Kidney epithelial cell (primary cell): ENCODE results near the gene TRAPPC3. TPM values are rescaled to one million over a fixed set of nuclear protein-coding genes. Genes with fewer than 3 reads are reported as not detected.

ENCODE experiments used
- DNase-seq: peaks from one replicate; pipeline ENCODE4 v3.0.0-alpha.2; 2010; ENCODE audit warnings: low read depth
- H3K27me3 ChIP-seq: 2 replicates; pipeline ENCODE4 v1.6.0; 2011; ENCODE audit warnings: low read length; ENCODE audit not compliant: control insufficient read depth, insufficient read depth
- H3K36me3 ChIP-seq: 2 replicates; pipeline ENCODE4 v1.5.1; 2011; ENCODE audit warnings: low read length; ENCODE audit not compliant: control insufficient read depth, insufficient read depth
- H3K4me3 ChIP-seq: 2 replicates; pipeline ENCODE4 v1.5.1; 2011; ENCODE audit warnings: low read depth, mild to moderate bottlenecking, control low read depth, low read length
- total RNA-seq: library from RNA; depleted of rRNA; stranded (reverse); fragments of >200 nt; gene quantifications from 2 replicates; pipeline ENCODE4 v1.2.3, GENCODE V29; 2015
- TF ChIP-seq, protein P1 (sequence below): IDR thresholded peaks from 2 replicates; pipeline ENCODE4 v1.5.1; 2011; ENCODE audit warnings: mild to moderate bottlenecking, moderate library complexity, low read length, control low read depth, inconsistent platforms; ENCODE audit not compliant: insufficient read depth, poor library complexity, severe bottlenecking

The TRAPPC3 gene
- total RNA-seq, 1 donor from 2014 or later, result 105 TPM

DNA sequence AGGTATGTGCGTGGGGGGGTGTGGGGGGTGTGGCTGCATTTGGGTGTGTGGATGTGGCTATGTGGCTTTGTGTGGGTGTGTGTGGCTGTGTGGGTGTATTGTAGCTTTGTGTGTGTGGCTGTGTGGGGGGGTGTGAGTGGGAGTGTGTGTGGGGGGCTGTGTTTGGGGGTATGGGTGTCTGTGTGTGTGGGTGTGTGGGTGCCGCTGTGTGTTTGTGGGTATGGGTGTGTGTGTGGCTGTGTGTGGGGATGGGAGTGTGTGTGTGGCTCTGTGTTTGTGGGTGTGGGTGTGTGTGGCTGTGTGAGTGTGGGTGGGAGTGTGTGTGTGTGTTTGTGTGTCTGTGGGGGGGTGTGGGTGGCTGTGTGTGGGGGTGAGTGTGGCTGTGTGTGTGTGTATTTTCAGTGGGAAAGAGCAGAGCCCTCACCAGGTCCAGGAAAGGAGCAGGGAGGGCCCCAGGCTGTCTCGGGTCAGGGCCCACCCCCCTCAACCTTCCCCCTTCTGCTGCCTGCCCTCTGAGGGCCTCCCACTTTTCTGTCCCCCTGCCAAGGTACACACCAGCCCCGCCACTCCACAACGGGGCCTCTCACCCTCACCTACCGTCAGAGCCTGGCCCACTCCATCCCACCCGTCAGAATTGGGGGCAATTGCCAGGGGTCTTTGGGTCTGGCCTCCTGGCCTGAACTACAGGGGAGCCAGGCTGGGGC lies 22.3 kb downstream of the TRAPPC3 start:
- no peaks in the 10 kb centered on the region for H3K36me3 ChIP-seq
- no peak overlapping the region for H3K4me3 ChIP-seq
- DNase-seq, result no peak
- peaks cover 30% of the 10 kb centered on the region for H3K27me3 ChIP-seq
- TF ChIP-seq, protein P1, sequence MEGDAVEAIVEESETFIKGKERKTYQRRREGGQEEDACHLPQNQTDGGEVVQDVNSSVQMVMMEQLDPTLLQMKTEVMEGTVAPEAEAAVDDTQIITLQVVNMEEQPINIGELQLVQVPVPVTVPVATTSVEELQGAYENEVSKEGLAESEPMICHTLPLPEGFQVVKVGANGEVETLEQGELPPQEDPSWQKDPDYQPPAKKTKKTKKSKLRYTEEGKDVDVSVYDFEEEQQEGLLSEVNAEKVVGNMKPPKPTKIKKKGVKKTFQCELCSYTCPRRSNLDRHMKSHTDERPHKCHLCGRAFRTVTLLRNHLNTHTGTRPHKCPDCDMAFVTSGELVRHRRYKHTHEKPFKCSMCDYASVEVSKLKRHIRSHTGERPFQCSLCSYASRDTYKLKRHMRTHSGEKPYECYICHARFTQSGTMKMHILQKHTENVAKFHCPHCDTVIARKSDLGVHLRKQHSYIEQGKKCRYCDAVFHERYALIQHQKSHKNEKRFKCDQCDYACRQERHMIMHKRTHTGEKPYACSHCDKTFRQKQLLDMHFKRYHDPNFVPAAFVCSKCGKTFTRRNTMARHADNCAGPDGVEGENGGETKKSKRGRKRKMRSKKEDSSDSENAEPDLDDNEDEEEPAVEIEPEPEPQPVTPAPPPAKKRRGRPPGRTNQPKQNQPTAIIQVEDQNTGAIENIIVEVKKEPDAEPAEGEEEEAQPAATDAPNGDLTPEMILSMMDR, result no peak

DNA sequence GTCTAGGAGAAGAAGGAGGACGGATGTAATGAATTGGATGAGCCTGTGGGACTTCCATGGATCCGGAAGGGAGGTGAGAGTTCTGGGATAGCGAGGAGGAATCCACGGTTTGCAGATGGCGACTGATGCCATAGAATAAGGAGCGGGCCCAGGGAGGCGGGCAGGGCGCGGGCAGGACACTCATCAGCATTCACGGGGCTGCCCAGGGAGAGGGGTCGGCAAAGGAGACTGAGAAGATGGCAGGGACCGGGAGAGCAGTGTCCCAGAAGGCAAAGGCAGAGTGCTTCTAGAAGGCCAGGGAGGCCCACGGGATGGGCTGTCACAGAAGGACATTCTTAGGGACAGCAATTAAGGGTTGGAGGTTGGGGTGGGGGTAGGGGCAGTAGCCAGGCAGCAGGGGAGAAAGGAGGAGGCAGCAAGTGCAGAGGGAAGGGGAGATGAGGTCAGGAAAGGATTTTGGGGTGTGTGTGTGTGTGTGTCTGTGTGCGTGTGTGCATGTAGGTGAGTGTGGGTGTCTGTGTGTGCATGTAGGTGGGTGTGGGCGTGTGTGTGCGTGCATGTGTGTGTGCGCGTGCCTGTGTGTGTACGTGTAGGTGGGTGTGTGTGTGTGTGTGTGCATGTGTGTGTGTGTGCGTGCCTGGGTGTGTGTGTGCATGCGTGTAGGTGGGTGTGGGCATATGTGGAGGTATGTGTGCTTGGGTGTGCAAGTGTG lies 23.1 kb downstream of the TRAPPC3 start:
- no peak for DNase-seq
- Histone ChIP-seq H3K36me3 (no peaks in the 10 kb centered on the region), H3K4me3 (no peak overlapping the region), H3K27me3 (peaks cover 30% of the 10 kb centered on the region)
- TF ChIP-seq, protein P1, result no peak

DNA sequence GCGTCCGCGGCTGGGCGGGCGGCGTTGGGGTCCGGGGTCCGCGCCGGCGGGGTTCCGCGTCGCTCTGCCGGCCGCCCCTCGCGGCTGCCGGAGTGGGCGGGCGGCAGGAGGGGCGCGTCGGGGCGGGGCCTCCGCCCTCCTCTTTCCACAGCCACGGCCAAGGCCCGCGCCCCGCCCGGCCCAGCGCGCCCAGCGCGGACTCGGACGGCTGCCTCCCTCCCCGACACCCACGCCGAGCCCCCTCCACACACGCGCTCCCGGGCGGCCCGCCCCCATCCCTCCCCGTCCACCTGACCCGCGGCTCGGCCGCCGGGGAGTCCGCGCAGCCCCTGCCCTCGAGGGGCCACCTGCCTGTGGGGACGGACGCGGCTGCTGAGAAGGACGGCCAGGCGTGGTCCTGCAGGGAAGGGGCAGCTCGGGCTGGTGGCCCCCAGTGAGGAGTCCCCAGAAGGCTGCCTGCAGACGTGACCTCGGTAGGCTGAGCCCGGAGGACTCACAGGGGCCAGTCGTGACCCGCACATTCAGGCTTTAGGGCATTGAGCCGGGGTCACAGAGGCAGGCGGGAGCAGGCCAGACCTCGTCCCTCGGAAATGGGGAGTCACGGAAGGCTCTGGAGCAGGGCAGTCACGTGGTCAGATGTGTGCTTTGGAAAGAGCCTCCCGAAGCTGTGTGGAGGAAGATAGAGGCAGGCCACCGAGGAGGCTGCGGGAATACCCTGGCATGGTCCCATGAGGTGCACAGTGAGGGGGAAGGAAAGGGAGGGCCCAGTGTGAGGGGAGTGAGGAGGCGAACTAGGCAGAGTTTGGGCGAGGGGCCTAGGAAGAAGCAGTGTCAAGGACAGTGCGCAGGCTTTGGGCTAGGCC lies 23.9 kb downstream of the TRAPPC3 start, which contains the start of gene COL8A2:
Gene COL8A2, minus strand, starts transcription at position 94 of the 863 bp plus-strand sequence. CDS start 24,980 bp downstream, outside the sequence.
- H3K36me3 ChIP-seq, result no peaks in the 10 kb centered on the region
- DNase-seq, result no peak
- TF ChIP-seq, protein P1, result no peak
- H3K4me3 ChIP-seq, result no peak within 1 kb of the TSS
- peaks cover 30% of the 10 kb centered on the region for H3K27me3 ChIP-seq

DNA sequence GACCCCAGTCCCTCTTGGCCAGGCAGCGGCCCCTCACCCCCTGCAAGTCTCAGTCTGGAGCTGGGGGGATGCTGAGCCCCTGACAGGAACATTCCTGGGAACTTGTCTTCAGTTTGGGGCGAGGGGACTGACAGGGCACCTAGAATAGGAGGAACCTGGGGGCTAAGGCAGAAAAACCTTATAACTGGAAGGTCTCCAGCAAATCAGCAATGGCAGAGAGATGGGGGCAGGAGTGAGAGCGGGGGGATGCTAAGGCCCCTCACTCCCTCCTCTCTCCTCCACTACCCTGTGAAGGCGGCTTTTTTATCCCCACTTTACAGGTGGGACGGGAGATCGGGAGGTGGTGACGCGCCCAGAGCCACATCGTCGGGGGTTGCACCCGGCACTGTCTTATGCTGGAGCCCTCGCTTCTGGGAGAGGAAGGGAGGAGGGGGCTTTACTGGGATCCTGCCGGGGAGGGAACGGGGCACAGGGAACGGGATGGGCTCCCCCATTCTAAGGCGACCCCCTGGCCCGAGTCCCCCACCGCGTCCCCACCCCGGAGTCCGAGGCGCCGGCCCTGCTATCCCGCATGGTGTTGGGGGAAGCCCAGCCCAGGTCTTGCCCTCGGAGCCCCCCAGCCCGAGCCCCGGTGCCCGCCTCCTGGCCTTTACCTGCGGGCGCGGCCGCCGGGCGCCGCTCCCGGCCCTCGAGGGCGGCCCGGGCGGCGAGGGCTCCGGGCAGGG lies 24.7 kb downstream of the TRAPPC3 start:
- Histone ChIP-seq H3K27me3 (peaks cover 30% of the 10 kb centered on the region), H3K4me3 (no peak overlapping the region), H3K36me3 (no peaks in the 10 kb centered on the region)
- TF ChIP-seq, protein P1, result no peak
- no peak for DNase-seq

DNA sequence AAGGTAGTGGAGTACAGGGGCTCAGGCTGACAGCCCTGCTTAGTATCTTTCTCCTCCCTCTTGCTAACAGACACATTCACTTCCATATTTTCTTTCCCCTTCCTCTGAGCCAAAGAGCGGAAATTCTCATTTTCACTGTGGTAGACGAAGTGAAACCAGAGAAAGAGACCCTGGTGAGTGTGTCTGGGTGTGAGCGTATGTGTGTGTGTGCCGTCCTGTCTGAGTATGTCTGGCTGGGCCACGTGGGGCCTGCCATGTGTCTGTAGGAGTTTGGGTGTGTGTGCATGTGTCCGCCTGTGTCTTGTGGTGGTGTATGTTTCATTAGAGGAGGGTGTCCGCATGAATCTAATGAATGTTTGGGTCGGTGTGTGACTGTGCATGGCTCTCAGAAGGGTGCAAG lies 25.9 kb downstream of the TRAPPC3 start:
- no peaks in the 10 kb centered on the region for H3K36me3 ChIP-seq
- no peak for DNase-seq
- H3K27me3 ChIP-seq, result peaks cover 30% of the 10 kb centered on the region
- no peak overlapping the region for H3K4me3 ChIP-seq
- TF ChIP-seq, protein P1, result no peak
